H1 (cell line): ENCODE results near the gene ELP4. TPM values are rescaled to one million over a fixed set of nuclear protein-coding genes. Genes with fewer than 3 reads are reported as not detected.

Source experiments
- CTCF ChIA-PET: fragments of 300-600 bp; sonication (Branson Sonifier 250); formaldehyde crosslinking; loops from one replicate; lab custom pipeline; 2021; ENCODE audit not compliant: partially characterized antibody; lab: Charles Lee
- POLR2A ChIA-PET: fragments of 300-600 bp; sonication (Branson Sonifier 250); formaldehyde crosslinking; loops from one replicate; lab custom pipeline; 2021; ENCODE audit warnings: inconsistent platforms; ENCODE audit not compliant: partially characterized antibody; lab: Charles Lee
- DNase-seq, 2 experiments: peaks; one replicate each; pipeline versions ENCODE4 v3.0.0 to v3.0.0-alpha.2; 2010 to 2022; ENCODE audit warnings: low spot score in 2 of 2, low read depth in 1 of 2, mixed read lengths in 1 of 2
- FAIRE-seq: peaks from 2 replicates; lab custom pipeline; 2011; peaks lifted over from hg19 to GRCh38; lab: Jason Lieb, UNC
- H2AFZ ChIP-seq: 2 replicates; pipeline ENCODE4 v1.8.1; 2012; ENCODE audit warnings: low read length, inconsistent platforms
- H2AK5ac ChIP-seq: 2 replicates; pipeline ENCODE4 v1.6.1; 2013; ENCODE audit warnings: low read depth, low read length
- H2BK120ac ChIP-seq: replicated peaks from 2 replicates; pipeline ENCODE3; 2013; ENCODE audit warnings: low read depth, low read length, inconsistent platforms
- H2BK12ac ChIP-seq: 2 replicates; pipeline ENCODE4 v1.6.1; 2013; ENCODE audit warnings: low read depth, low read length
- H2BK15ac ChIP-seq: 2 replicates; pipeline ENCODE4 v1.6.1; 2013; ENCODE audit warnings: low read length
- H2BK20ac ChIP-seq: 2 replicates; pipeline ENCODE4 v1.6.1; 2013; ENCODE audit warnings: low read length
- H2BK5ac ChIP-seq: 2 replicates; pipeline ENCODE4 v1.6.1; 2013; ENCODE audit warnings: low read depth, low read length
- H3K14ac ChIP-seq: 2 replicates; pipeline ENCODE4 v1.6.1; 2013; ENCODE audit warnings: inconsistent platforms; ENCODE audit not compliant: insufficient read length
- H3K18ac ChIP-seq: 2 replicates; pipeline ENCODE4 v1.6.1; 2013; ENCODE audit warnings: low read length; ENCODE audit errors: extremely low read depth
- H3K23ac ChIP-seq: 2 replicates; pipeline ENCODE4 v1.6.1; 2013; ENCODE audit warnings: inconsistent platforms; ENCODE audit not compliant: insufficient read length
- H3K23me2 ChIP-seq: 2 replicates; pipeline ENCODE4 v1.6.1; 2013; ENCODE audit warnings: low read depth, low read length
- H3K27ac ChIP-seq: 2 replicates; pipeline ENCODE4 v1.6.1; 2011; ENCODE audit warnings: low read depth, low read length, inconsistent platforms
- H3K27me3 ChIP-seq, 4 experiments: replicated peaks in 1 of 4; 1 replicate in 1 of 4; 2 replicates in 3 of 4; pipeline versions ENCODE4 v1.6.1 to v1.8.1; 2011 to 2013; ENCODE audit warnings: low read length in 3 of 4, mild to moderate bottlenecking in 3 of 4, inconsistent platforms in 2 of 4, mixed read lengths in 2 of 4, moderate library complexity in 1 of 4; ENCODE audit not compliant: control insufficient read depth in 3 of 4, insufficient read depth in 3 of 4; ENCODE audit errors: extremely low read depth in 1 of 4
- H3K36me3 ChIP-seq, 4 experiments: 2 replicates each; pipeline versions ENCODE4 v1.6.1 to v1.8.1; 2011 to 2013; ENCODE audit warnings: mild to moderate bottlenecking in 4 of 4, low read length in 3 of 4, moderate library complexity in 2 of 4, control low read depth in 1 of 4, inconsistent platforms in 1 of 4; ENCODE audit not compliant: insufficient read depth in 4 of 4, control insufficient read depth in 2 of 4
- H3K4ac ChIP-seq: replicated peaks from 2 replicates; pipeline ENCODE3; 2013; ENCODE audit warnings: low read length, low read depth, mixed read lengths, inconsistent platforms; ENCODE audit not compliant: insufficient read length
- H3K4me1 ChIP-seq, 4 experiments: replicated peaks in 1 of 4; 1 replicate in 1 of 4; 2 replicates in 3 of 4; pipeline versions ENCODE4 v1.6.1 to v1.8.1; 2011 to 2013; ENCODE audit warnings: low read length in 3 of 4, inconsistent platforms in 2 of 4, mixed read lengths in 1 of 4; ENCODE audit not compliant: insufficient read depth in 4 of 4, control insufficient read depth in 3 of 4
- H3K4me2 ChIP-seq, 2 experiments: 2 replicates each; pipeline versions ENCODE4 v1.6.1 to v1.8.1; 2011 to 2013; ENCODE audit warnings: low read depth in 2 of 2, low read length in 2 of 2, control low read depth in 1 of 2, inconsistent platforms in 1 of 2, mild to moderate bottlenecking in 1 of 2; ENCODE audit not compliant: insufficient read depth in 1 of 2
- H3K4me3 ChIP-seq, 4 experiments: fragments of 200-600, 300-600 bp in 1 of 4; sonication (generic), shearing (Covaris generic), sonication (Bioruptor Twin) in 1 of 4; 2 replicates each; pipeline versions ENCODE4 v1.5.1 to v1.8.1; 2011 to 2016; ENCODE audit warnings: low read length in 4 of 4, low read depth in 3 of 4, control low read depth in 2 of 4, inconsistent platforms in 2 of 4, mild to moderate bottlenecking in 2 of 4, mixed read lengths in 1 of 4, moderate library complexity in 1 of 4; ENCODE audit not compliant: insufficient read depth in 2 of 4; ENCODE audit errors: extremely low read depth in 1 of 4
- H3K56ac ChIP-seq: replicated peaks from 2 replicates; pipeline ENCODE3; 2013; ENCODE audit warnings: low read depth, mild to moderate bottlenecking, mixed read lengths, low read length, inconsistent platforms; ENCODE audit not compliant: insufficient read length
- H3K79me1 ChIP-seq: 2 replicates; pipeline ENCODE4 v1.6.1; 2013; ENCODE audit warnings: low read depth, low read length, control low read depth
- H3K79me2 ChIP-seq, 2 experiments: 2 replicates each; pipeline versions ENCODE4 v1.6.1 to v1.8.1; 2012 to 2013; ENCODE audit warnings: low read length in 2 of 2, mild to moderate bottlenecking in 2 of 2, inconsistent platforms in 1 of 2; ENCODE audit not compliant: insufficient read depth in 2 of 2, control insufficient read depth in 1 of 2
- H3K9ac ChIP-seq, 4 experiments: replicated peaks in 1 of 4; 1 replicate in 1 of 4; 2 replicates in 3 of 4; pipeline versions ENCODE4 v1.6.1 to v1.8.1; 2011 to 2013; ENCODE audit warnings: low read depth in 3 of 4, low read length in 3 of 4, control low read depth in 2 of 4, mild to moderate bottlenecking in 2 of 4, moderate library complexity in 2 of 4, inconsistent platforms in 1 of 4; ENCODE audit errors: extremely low read depth in 1 of 4
- H3K9me3 ChIP-seq, 2 experiments: 2 replicates each; pipeline versions ENCODE4 v1.6.1 to v1.8.1; 2012 to 2013; ENCODE audit warnings: mild to moderate bottlenecking in 2 of 2, moderate library complexity in 2 of 2, control low read depth in 1 of 2, inconsistent platforms in 1 of 2, low read depth in 1 of 2, low read length in 1 of 2, mixed read lengths in 1 of 2; ENCODE audit not compliant: insufficient read depth in 2 of 2
- H4K20me1 ChIP-seq, 2 experiments: replicated peaks in 1 of 2; 2 replicates each; pipeline versions ENCODE3 to v1.8.1; 2011 to 2013; ENCODE audit warnings: inconsistent platforms in 2 of 2, low read length in 2 of 2, mild to moderate bottlenecking in 1 of 2; ENCODE audit not compliant: insufficient read depth in 2 of 2, control insufficient read depth in 1 of 2
- H4K5ac ChIP-seq: 2 replicates; pipeline ENCODE4 v1.6.1; 2013; ENCODE audit warnings: low read length, low read depth, mixed read lengths, inconsistent platforms; ENCODE audit not compliant: insufficient read length
- H4K8ac ChIP-seq: 2 replicates; pipeline ENCODE4 v1.8.0; 2013; ENCODE audit warnings: mild to moderate bottlenecking, moderate library complexity, low read length, inconsistent platforms; ENCODE audit not compliant: insufficient read depth; ENCODE audit errors: extremely low read depth
- H4K91ac ChIP-seq: replicated peaks from 2 replicates; pipeline ENCODE3; 2013; ENCODE audit warnings: low read length, mixed read lengths, inconsistent platforms; ENCODE audit not compliant: insufficient read length
- ASH2L ChIP-seq: fragments of 200-600, 300-600 bp; sonication (generic); IDR thresholded peaks from one replicate; pipeline ENCODE4 v1.7.1; 2017; ENCODE audit warnings: low read length
- EGR1 ChIP-seq: IDR thresholded peaks from 2 replicates; pipeline ENCODE4 v1.6.1; 2011; ENCODE audit warnings: low read depth, low read length, borderline replicate concordance
- GTF2F1 ChIP-seq: IDR thresholded peaks from 2 replicates; pipeline ENCODE4 v1.6.1; 2012; ENCODE audit warnings: low read depth, low read length, improper control_type of control experiment, borderline replicate concordance
- SRF ChIP-seq: IDR thresholded peaks from 2 replicates; pipeline ENCODE4 v1.6.1; 2011; ENCODE audit warnings: mild to moderate bottlenecking, low read depth, low read length, moderate library complexity
- WGBS, 2 experiments: shearing (Covaris generic) in 1 of 2; methylation state at CpG; one replicate each; pipeline versions ENCODE4 v1.1.6 to v1.1.7; 2013 to 2015; ENCODE audit warnings: low lambda C conversion rate in 2 of 2, mixed read lengths in 2 of 2, inconsistent platforms in 1 of 2, low coverage in 1 of 2, missing lambda C conversion rate in 1 of 2; ENCODE audit not compliant: insufficient replicate concordance in 2 of 2, insufficient coverage in 1 of 2, insufficient read length in 1 of 2; ENCODE audit errors: extremely low coverage in 1 of 2, missing lambda C conversion rate in 1 of 2; 5-methylcytosine and 5-hydroxymethylcytosine counted together
- polyA plus RNA-seq, 7 experiments: library from polyadenylated mRNA; depleted of rRNA in 3 of 7; stranded (reverse) in 5 of 7; unstranded in 2 of 7; fragments of >200 nt in 5 of 7; fragments of 200-250 nt in 2 of 7; gene quantifications; 1 replicate in 5 of 7; 2 replicates in 1 of 7; 4 replicates in 1 of 7; pipeline versions ENCODE4 v1.2.1 to v1.2.3, GENCODE V29; 2011 to 2013; ENCODE audit warnings: missing spikeins in 2 of 7, mixed read lengths in 2 of 7
- total RNA-seq: library from RNA; stranded (reverse); fragmentation: NEBNext Ultra II Directional; extraction: Animal tissue kit (Norgen Biotek cat#: 25700); gene quantifications from 2 replicates; pipeline ENCODE4 v1.2.1, GENCODE V29; 2021
- TF ChIP-seq, protein P1 (sequence below), 3 experiments: IDR thresholded peaks; 1 replicate in 2 of 3; 2 replicates in 1 of 3; pipeline versions ENCODE4 v1.5.1 to v1.6.1; 2011; ENCODE audit warnings: low read length in 3 of 3, mild to moderate bottlenecking in 3 of 3, inconsistent platforms in 2 of 3, low read depth in 1 of 3, moderate library complexity in 1 of 3; ENCODE audit not compliant: insufficient read depth in 1 of 3; ENCODE audit errors: control extremely low read depth in 1 of 3

ELP4 gene
- total and polyA plus RNA-seq, 2 of the 8 experiments (the other 6 are each of a cell fraction or from before 2014, with no cell fraction given) = 14.0 to 18.6 TPM

DNA sequence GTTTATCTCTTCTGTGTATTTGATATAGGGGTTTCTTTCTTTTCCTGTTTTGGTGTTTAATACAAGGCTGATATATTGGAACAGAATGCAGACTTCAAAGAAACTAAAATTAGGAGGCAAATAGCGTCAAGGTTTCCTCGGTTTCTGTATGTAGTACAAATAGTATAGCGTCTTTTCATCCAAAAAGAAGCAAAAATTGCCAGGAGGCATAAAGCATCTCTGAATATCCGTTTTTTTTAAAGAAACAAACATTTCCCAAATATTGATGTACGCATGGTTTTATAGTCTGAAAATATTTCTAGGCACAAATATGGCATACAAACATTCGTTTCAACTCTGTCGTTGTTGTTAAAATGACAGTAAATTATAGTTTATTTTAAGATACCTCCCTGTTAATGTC is 318.6 kb downstream of the ELP4 start:
- no peak for DNase-seq
- Histone ChIP-seq H2AFZ (no peak overlapping the region), H3K4me3 (no peak overlapping the region), H3K4ac (no peak overlapping the region), H3K18ac (no peak overlapping the region), H3K9ac (no peak overlapping the region), H3K27me3 (peaks cover 34 to 56% (median 47%) of the 10 kb centered on the region in 4 experiments), H3K56ac (no peak overlapping the region), H4K20me1 (peaks cover 0 to 2% of the 10 kb centered on the region in 2 experiments), H3K27ac (no peak overlapping the region), H3K4me1 (peaks cover 21 to 31% (median 25%) of the 10 kb centered on the region in 4 experiments), H2BK5ac (no peak overlapping the region), H2BK20ac (no peak overlapping the region), H2AK5ac (no peak overlapping the region), H3K36me3 (no peaks in the 10 kb centered on the region; a peak in 1 of 8 replicates), H2BK15ac (no peak overlapping the region), H3K23ac (no peak overlapping the region), H3K9me3 (no peaks in the 10 kb centered on the region), H3K23me2 (peaks cover 6% of the 10 kb centered on the region; the same call in 1 of the 2 replicates), H3K14ac (no peak overlapping the region), H3K4me2 (no peak overlapping the region; a peak in 1 of 4 replicates), H2BK120ac (no peak overlapping the region), H4K91ac (no peak overlapping the region), H2BK12ac (no peak overlapping the region), H3K79me1 (no peaks in the 10 kb centered on the region), H4K5ac (no peak overlapping the region), H4K8ac (no peak overlapping the region), H3K79me2 (no peaks in the 10 kb centered on the region)
- TF ChIP-seq SRF = no peak
- TF ChIP-seq, protein P1, sequence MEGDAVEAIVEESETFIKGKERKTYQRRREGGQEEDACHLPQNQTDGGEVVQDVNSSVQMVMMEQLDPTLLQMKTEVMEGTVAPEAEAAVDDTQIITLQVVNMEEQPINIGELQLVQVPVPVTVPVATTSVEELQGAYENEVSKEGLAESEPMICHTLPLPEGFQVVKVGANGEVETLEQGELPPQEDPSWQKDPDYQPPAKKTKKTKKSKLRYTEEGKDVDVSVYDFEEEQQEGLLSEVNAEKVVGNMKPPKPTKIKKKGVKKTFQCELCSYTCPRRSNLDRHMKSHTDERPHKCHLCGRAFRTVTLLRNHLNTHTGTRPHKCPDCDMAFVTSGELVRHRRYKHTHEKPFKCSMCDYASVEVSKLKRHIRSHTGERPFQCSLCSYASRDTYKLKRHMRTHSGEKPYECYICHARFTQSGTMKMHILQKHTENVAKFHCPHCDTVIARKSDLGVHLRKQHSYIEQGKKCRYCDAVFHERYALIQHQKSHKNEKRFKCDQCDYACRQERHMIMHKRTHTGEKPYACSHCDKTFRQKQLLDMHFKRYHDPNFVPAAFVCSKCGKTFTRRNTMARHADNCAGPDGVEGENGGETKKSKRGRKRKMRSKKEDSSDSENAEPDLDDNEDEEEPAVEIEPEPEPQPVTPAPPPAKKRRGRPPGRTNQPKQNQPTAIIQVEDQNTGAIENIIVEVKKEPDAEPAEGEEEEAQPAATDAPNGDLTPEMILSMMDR (IDR thresholded peaks at IDR 0.05; ENCODE audit: control extremely low read depth in 1 of 3, insufficient read depth in 1 of 3, low read depth in 1 of 3, low read length in 3 of 3) = no peak
- no peak for TF ChIP-seq EGR1
- TF ChIP-seq ASH2L = no peak
- no peak for TF ChIP-seq GTF2F1
- no peak for FAIRE-seq
- 40% methylated on average over 7 of the region's 7 CpGs; no CpG with 5 or more reads in 1 of the 2 experiments for WGBS, 2 experiments
- CTCF ChIA-PET = no interaction called here
- POLR2A ChIA-PET = no interaction called here
